Activated CD8-positive, alpha-beta T cell treated with anti-CD3 and anti-CD28 coated beads for 36 hours (primary cell): ENCODE measurements around the gene LPP. TPM values are rescaled to one million over a fixed set of nuclear protein-coding genes. Genes with fewer than 3 reads are reported as not detected.
A peak's percentile ranks its signal among the peaks of the same experiment; 100 is the strongest.

Experiments used
- ATAC-seq: fragments of 200-7000 bp; cut with Tn5 transposase; one replicate; pipeline ENCODE4 v1.10.0; 2021; ENCODE audit warnings: mild to moderate bottlenecking, moderate library complexity
- CTCF ChIA-PET: fragments of 350-600 bp; sonication (Branson Sonifier 250); formaldehyde crosslinking; loops from one replicate; lab custom pipeline; 2021; ENCODE audit warnings: antibody characterized with exemption; lab: Charles Lee
- POLR2A ChIA-PET: fragments of 350-600 bp; sonication (Branson Sonifier 250); formaldehyde crosslinking; loops from one replicate; lab custom pipeline; 2021; ENCODE audit warnings: antibody characterized with exemption; lab: Charles Lee
- DNase-seq: peaks from one replicate; pipeline ENCODE4 v3.0.0-alpha.2; 2020
- H3K27ac Mint-ChIP-seq: one replicate; pipeline ENCODE4 v1.8.0; 2021; ENCODE audit warnings: mild to moderate bottlenecking, mixed read lengths
- H3K27me3 Mint-ChIP-seq: one replicate; pipeline ENCODE4 v1.8.0; 2021; ENCODE audit warnings: mixed read lengths
- H3K36me3 Mint-ChIP-seq: one replicate; pipeline ENCODE4 v1.8.0; 2021; ENCODE audit warnings: low read depth, mixed read lengths
- H3K4me1 Mint-ChIP-seq: one replicate; pipeline ENCODE4 v1.8.0; 2021; ENCODE audit warnings: low read depth, mixed read lengths
- H3K4me3 Mint-ChIP-seq: one replicate; pipeline ENCODE4 v1.8.0; 2021; ENCODE audit warnings: mild to moderate bottlenecking, moderate library complexity, mixed read lengths
- H3K9me3 Mint-ChIP-seq: one replicate; pipeline ENCODE4 v1.8.0; 2021; ENCODE audit warnings: mixed read lengths
- CTCF ChIP-seq: fragments of 200-600 bp; IDR thresholded peaks from one replicate; pipeline ENCODE4 v1.8.0; 2022; ENCODE audit warnings: antibody characterized with exemption, mild to moderate bottlenecking
- intact Hi-C: fragments of 100-400 bp; cut with micrococcal nuclease; formaldehyde crosslinking; loops from one replicate; pipeline ENCODE4 v1.10.0; 2022
- microRNA-seq: library from miRNA; unstranded; fragments of <30 nt; microRNA quantifications from one replicate; pipeline ENCODE4 v1.2.0, GENCODE V29; 2022; ENCODE audit warnings: borderline microRNAs expressed, borderline replicate concordance
- total RNA-seq, 2 experiments: library from RNA; stranded (reverse); gene quantifications; one replicate each; pipeline ENCODE4 v1.2.3, GENCODE V29; 2021

Gene LPP
- total RNA-seq, 2 experiments from 2014 or later: 16.4 to 22.6 TPM

- DNase-seq: no peak
- intact Hi-C loops: no loop called here
- Mint-ChIP-seq H3K27ac (no peak overlapping the region), H3K27me3 (no peaks in the 10 kb centered on the region), H3K4me1 (peaks cover 2% of the 10 kb centered on the region), H3K4me3 (no peak overlapping the region), H3K9me3 (no peaks in the 10 kb centered on the region), H3K36me3 (no peaks in the 10 kb centered on the region)
- TF ChIP-seq CTCF: no peak
- ChIA-PET CTCF (interaction anchor here (1.0 to 4.8 kb wide), 2 partner anchors 17 to 18 kb away, joined by 4 to 22 read pairs; no protein-coding TSS in a partner anchor), POLR2A (interaction anchor here (1.3 kb wide), 1 partner anchor 8 kb away, joined by 4 read pairs; no protein-coding TSS in a partner anchor)
- no peak for ATAC-seq
Observed at GRCh38 chr3:188937389-188937788, 783.4 kb downstream of the LPP start.

- peaks cover 2% of the 10 kb centered on the region for H3K27me3 Mint-ChIP-seq
- H3K4me3 Mint-ChIP-seq: no peak overlapping the region
- H3K9me3 Mint-ChIP-seq: no peaks in the 10 kb centered on the region
- DNase-seq: no peak
- H3K27ac Mint-ChIP-seq: no peak overlapping the region
- ChIA-PET CTCF (interaction anchor here (0.7 to 4.8 kb wide), 3 partner anchors 15 to 1199 kb away, joined by 3 to 22 read pairs (median 3); no protein-coding TSS in a partner anchor), POLR2A (no interaction called here)
- H3K4me1 Mint-ChIP-seq: no peaks in the 10 kb centered on the region
- H3K36me3 Mint-ChIP-seq: no peaks in the 10 kb centered on the region
- ATAC-seq: no peak
- intact Hi-C loops: no loop called here
- no peak for TF ChIP-seq CTCF
Observed at GRCh38 chr3:188938999-188939398, 785.0 kb downstream of the LPP start.

- intact Hi-C loops: no loop called here
- TF ChIP-seq CTCF: no peak
- H3K4me1 Mint-ChIP-seq: no peaks in the 10 kb centered on the region
- ChIA-PET POLR2A (no interaction called here), CTCF (interaction anchor here (0.7 kb wide), 1 partner anchor 25 kb away, joined by 3 read pairs; no protein-coding TSS in a partner anchor)
- peaks cover 3% of the 10 kb centered on the region for H3K27me3 Mint-ChIP-seq
- no peaks in the 10 kb centered on the region for H3K9me3 Mint-ChIP-seq
- H3K27ac Mint-ChIP-seq: no peak overlapping the region
- H3K4me3 Mint-ChIP-seq: no peak overlapping the region
- DNase-seq (no peak), ATAC-seq (no peak)
- no peaks in the 10 kb centered on the region for H3K36me3 Mint-ChIP-seq
Observed at GRCh38 chr3:188939814-188940572, 786.0 kb downstream of the LPP start.

Small RNAs within 50 kb of the gene (microRNA-seq; reads per million reads assigned to microRNA genes)
- 1,237 reads per million, percentile 89 among the genes with 10 or more reads in this experiment for gene MIR28
